Tibial nerve (tissue), 4 donors: ENCODE measurements around the gene ATP11A. TPM values are rescaled to one million over a fixed set of nuclear protein-coding genes. Genes with fewer than 3 reads are reported as not detected.

ENCODE experiments used
- DNase-seq, 2 donors: peaks; one replicate each; pipeline ENCODE4 v3.0.0-alpha.2; 2019; ENCODE audit warnings: low spot score in 2 of 2
- H3K27ac ChIP-seq, 4 donors: fragments of 200-600 bp; sonication (generic) in 3 of 4; one replicate each; pipeline ENCODE4 v1.5.1; 2017 to 2019; ENCODE audit warnings: mild to moderate bottlenecking in 1 of 4
- H3K27me3 ChIP-seq, 2 donors: fragments of 200-600 bp; sonication (generic) in 1 of 2; one replicate each; pipeline versions ENCODE4 v1.5.1 to v1.6.0; 2017 to 2019
- H3K36me3 ChIP-seq, 3 donors: fragments of 200-600 bp; sonication (generic); one replicate each; pipeline ENCODE4 v1.5.1; 2018 to 2019
- H3K4me1 ChIP-seq, 4 donors: fragments of 200-600 bp; sonication (generic) in 3 of 4; one replicate each; pipeline ENCODE4 v1.5.1; 2017 to 2019
- H3K4me3 ChIP-seq, 4 donors: fragments of 200-600 bp; sonication (generic) in 3 of 4; one replicate each; pipeline ENCODE4 v1.5.1; 2017 to 2019; ENCODE audit warnings: mild to moderate bottlenecking in 1 of 4, moderate library complexity in 1 of 4
- H3K9me3 ChIP-seq, 4 donors: fragments of 200-600 bp; sonication (generic) in 3 of 4; one replicate each; pipeline ENCODE4 v1.5.1; 2017 to 2019
- EP300 ChIP-seq, 2 donors: sonication (generic); formaldehyde crosslinking; IDR thresholded peaks; one replicate each; pipeline ENCODE4 v1.6.1; 2017; ENCODE audit warnings: antibody characterized with exemption in 2 of 2, mild to moderate bottlenecking in 1 of 2
- POLR2A ChIP-seq, 2 donors: fragments of 450-650 bp; IDR thresholded peaks; one replicate each; pipeline ENCODE4 v1.6.1; 2017; ENCODE audit warnings: antibody characterized with exemption in 2 of 2, mild to moderate bottlenecking in 2 of 2, moderate library complexity in 2 of 2
- WGBS, 2 donors: methylation state at CpG; one replicate each; pipeline ENCODE4 v1.1.5; 2018; 5-methylcytosine and 5-hydroxymethylcytosine counted together
- total RNA-seq, 4 donors: library from RNA; depleted of rRNA; stranded (reverse); fragments of >200 nt; gene quantifications; one replicate each; pipeline ENCODE4 v1.1.0, GENCODE V29; 2016
- TF ChIP-seq, protein P1 (sequence below), 5 experiments: fragments of 200-600 bp in 3 of 5; fragments of 450-650 bp in 2 of 5; sonication (generic) in 3 of 5; IDR thresholded peaks; one replicate each; pipeline ENCODE4 v1.5.1; 2016 to 2019; ENCODE audit warnings: antibody characterized with exemption in 5 of 5, mild to moderate bottlenecking in 3 of 5, moderate library complexity in 2 of 5

The ATP11A gene
- total RNA-seq, 4 donors from 2014 or later: 24.7 to 61.5 (median 35.0) TPM

DNA sequence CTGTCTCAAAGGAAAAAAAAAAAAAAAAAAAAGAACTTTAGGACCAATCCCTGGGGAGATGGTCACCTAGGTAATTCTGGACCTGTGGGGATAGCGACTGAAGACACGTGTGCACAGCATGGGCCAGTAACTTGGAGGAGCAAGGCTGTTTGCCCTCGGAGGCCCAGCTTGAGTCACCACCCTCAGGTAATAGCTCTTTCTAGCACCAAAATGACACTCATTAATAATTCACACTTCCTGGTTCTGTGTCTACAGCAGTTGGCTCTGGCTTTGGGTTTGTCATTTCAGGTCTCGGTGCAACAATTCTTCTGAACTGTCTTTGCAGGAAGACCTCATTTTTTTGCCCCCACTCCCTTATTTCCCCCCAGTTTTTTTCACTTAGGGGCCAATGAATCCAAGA lies 3.9 kb upstream of the ATP11A start:
- 79 to 84% methylated on average over 4 of the region's 4 CpGs for WGBS, 2 donors
- no peak for DNase-seq

DNA sequence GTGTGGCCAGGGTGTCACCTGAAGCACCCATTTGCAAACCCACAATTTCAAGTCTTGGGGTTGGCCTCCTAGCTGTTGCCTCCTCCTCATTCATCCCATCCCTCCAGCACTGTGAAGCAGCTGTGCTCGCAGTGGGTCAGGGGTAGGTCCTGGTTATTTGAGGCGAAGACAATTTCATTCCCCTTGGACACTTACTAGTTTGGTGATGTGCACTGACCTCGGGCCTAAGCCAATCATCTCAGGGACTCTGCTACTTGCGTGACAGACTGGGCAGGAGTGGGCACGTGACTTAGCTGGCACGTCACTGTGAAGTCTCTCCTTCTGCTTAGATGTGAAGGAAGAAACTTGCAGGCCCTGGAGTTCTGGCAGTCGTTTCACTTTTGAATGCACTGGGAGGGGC lies 3.5 kb upstream of the ATP11A start:
- 90 to 92% methylated on average over 7 of the region's 7 CpGs for WGBS, 2 donors
- H3K27me3 ChIP-seq: no peaks in the 10 kb centered on the region
- no peak overlapping the region for H3K27ac ChIP-seq
- H3K36me3 ChIP-seq: peaks cover 0 to 8% (median 0%) of the 10 kb centered on the region in 3 donors
- no peak for DNase-seq
- TF ChIP-seq POLR2A (IDR thresholded peaks at IDR 0.05): no peak
- TF ChIP-seq, protein P1, sequence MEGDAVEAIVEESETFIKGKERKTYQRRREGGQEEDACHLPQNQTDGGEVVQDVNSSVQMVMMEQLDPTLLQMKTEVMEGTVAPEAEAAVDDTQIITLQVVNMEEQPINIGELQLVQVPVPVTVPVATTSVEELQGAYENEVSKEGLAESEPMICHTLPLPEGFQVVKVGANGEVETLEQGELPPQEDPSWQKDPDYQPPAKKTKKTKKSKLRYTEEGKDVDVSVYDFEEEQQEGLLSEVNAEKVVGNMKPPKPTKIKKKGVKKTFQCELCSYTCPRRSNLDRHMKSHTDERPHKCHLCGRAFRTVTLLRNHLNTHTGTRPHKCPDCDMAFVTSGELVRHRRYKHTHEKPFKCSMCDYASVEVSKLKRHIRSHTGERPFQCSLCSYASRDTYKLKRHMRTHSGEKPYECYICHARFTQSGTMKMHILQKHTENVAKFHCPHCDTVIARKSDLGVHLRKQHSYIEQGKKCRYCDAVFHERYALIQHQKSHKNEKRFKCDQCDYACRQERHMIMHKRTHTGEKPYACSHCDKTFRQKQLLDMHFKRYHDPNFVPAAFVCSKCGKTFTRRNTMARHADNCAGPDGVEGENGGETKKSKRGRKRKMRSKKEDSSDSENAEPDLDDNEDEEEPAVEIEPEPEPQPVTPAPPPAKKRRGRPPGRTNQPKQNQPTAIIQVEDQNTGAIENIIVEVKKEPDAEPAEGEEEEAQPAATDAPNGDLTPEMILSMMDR (IDR thresholded peaks at IDR 0.05): no peak
- no peak for TF ChIP-seq EP300 (IDR thresholded peaks at IDR 0.05)
- H3K4me1 ChIP-seq: peaks cover 0 to 13% (median 5%) of the 10 kb centered on the region in 4 donors
- H3K9me3 ChIP-seq: no peaks in the 10 kb centered on the region
- H3K4me3 ChIP-seq: no peak overlapping the region

More for the DNA sequence above, 3.9 kb upstream of the ATP11A start:
- Histone ChIP-seq H3K4me3 (no peak overlapping the region), H3K27me3 (no peaks in the 10 kb centered on the region), H3K36me3 (peaks cover 0 to 8% (median 0%) of the 10 kb centered on the region in 3 donors), H3K27ac (no peak overlapping the region), H3K4me1 (peaks cover 0 to 13% (median 5%) of the 10 kb centered on the region in 4 donors), H3K9me3 (no peaks in the 10 kb centered on the region)
- TF ChIP-seq POLR2A (IDR thresholded peaks at IDR 0.05) (no peak), EP300 (IDR thresholded peaks at IDR 0.05) (no peak)
- TF ChIP-seq, protein P1 (IDR thresholded peaks at IDR 0.05): no peak

DNA sequence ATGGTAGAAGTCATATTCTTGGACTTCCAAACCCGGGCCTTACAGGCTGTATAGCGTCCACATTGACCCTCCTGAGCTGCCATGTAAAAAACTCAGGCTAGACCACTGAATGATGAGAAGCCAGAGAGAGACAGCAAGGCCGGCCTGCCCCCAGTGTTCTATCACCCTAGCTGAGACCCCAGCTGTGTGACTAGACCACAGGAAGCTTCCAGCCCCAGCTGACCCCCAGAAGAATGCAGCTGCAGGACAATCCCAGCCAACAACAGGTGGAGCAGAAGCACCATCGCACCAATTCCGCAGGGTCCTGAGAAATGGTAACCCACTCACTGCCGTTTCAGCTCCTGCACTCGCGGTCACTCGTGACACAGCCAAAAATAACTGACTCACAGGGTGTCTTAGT lies 2.9 kb upstream of the ATP11A start:
- WGBS, 2 donors: 84 to 87% methylated on average over 7 to 9 of the region's 9 CpGs
- H3K36me3 ChIP-seq: peaks cover 0 to 8% (median 0%) of the 10 kb centered on the region in 3 donors

DNA sequence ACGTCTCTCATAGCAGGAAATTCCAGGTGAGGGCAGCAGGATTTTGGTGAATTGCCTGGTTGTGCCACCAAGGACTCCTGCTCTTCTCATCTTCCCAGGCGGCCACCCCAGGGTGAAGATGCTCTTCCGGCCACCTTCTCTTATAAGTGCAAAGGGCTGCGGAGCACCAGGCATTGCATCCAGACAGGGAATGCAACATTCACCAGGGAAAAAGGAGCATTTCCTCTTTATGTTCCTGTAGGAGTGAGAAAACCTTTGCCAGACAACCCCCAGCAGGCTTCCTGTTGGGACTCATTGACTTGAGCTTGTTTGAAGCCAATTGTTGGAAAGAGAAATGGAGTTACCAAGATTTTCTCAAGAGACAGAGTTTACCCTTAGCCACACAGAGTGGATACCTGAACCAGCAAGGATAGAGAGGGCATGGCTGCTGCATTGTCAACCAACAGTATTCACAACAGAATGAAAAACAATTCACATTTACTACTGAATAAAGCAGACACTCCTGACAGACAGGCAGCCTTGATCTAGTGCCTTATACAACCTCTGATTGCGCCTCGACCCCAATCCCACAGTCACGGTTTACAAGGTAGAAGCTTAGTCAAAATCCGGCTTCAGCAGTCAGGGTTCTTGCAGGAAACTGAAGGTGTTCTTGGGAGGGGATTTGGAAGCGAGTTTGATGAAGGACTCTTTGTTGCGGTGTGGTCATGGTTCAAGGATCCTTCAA lies 1.8 kb upstream of the ATP11A start:
- no peak overlapping the region for H3K4me3 ChIP-seq
- peaks cover 0 to 29% (median 12%) of the 10 kb centered on the region in 4 donors for H3K4me1 ChIP-seq
- no peaks in the 10 kb centered on the region for H3K27me3 ChIP-seq
- 82 to 85% methylated on average over 10 of the region's 10 CpGs for WGBS, 2 donors
- H3K27ac ChIP-seq: peak overlapping the region in 3 of 4 donors; percentile 5 to 97 (median 82)
- no peak for DNase-seq
- peaks cover 0 to 8% (median 0%) of the 10 kb centered on the region in 3 donors for H3K36me3 ChIP-seq
- TF ChIP-seq, protein P1 (IDR thresholded peaks at IDR 0.05): no peak
- TF ChIP-seq EP300 (IDR thresholded peaks at IDR 0.05): no peak
- no peak for TF ChIP-seq POLR2A (IDR thresholded peaks at IDR 0.05)
- H3K9me3 ChIP-seq: no peaks in the 10 kb centered on the region

More for the DNA sequence above, 2.9 kb upstream of the ATP11A start:
- H3K4me3 ChIP-seq: no peak overlapping the region
- TF ChIP-seq, protein P1 (IDR thresholded peaks at IDR 0.05): no peak
- H3K4me1 ChIP-seq: peaks cover 0 to 19% (median 9%) of the 10 kb centered on the region in 4 donors
- H3K9me3 ChIP-seq: no peaks in the 10 kb centered on the region
- H3K27me3 ChIP-seq: no peaks in the 10 kb centered on the region
- DNase-seq: no peak
- no peak overlapping the region for H3K27ac ChIP-seq

DNA sequence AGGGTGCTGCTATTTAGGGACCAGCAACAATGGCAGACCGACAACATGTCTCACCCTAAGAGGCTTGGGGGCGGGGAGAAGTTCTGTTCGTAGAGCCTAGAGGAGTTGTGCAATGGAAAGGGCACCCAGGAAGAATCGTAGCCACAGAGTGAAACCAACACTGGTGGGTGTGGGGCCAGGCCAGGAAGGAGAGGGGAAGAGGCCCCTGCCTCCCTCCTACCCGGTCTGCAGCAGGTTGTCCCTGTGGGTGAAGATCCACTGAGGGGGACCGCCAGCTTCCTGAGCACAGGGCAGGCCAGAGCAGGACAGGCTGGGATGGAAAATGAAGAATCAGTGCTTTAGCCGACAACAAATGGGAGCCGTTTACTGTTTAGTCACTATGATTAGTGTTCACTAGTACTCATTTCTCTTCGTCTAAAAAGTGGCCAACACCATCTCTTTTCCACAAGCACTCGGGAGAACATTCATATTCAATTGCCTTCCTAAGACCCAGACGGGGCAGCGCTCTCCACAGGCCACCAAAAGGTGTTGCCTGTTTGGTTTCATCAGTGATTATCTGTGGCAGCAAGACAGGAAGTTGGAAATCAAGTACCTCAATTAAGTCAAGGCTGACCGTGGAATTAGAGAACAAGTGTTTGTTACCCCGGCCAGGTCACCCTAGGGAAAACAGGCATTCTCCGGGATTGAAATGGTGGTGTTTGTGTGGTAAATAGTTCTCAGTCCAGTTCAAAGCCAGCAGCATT lies 1.1 kb upstream of the ATP11A start:
- no peaks in the 10 kb centered on the region for H3K27me3 ChIP-seq
- TF ChIP-seq POLR2A (IDR thresholded peaks at IDR 0.05): no peak
- TF ChIP-seq, protein P1 (IDR thresholded peaks at IDR 0.05): no peak
- no peak for TF ChIP-seq EP300 (IDR thresholded peaks at IDR 0.05)
- H3K27ac ChIP-seq: peak overlapping the region; percentile 82 to 97 (median 90)
- 36 to 40% methylated on average over 15 of the region's 15 CpGs for WGBS, 2 donors
- peak overlapping the region; percentile 62 to 98 (median 94) for H3K4me3 ChIP-seq
- peak in 1 of 2 donors; percentile 40 for DNase-seq
- no peaks in the 10 kb centered on the region for H3K9me3 ChIP-seq
- H3K36me3 ChIP-seq: peaks cover 0 to 8% (median 0%) of the 10 kb centered on the region in 3 donors
- H3K4me1 ChIP-seq: peaks cover 0 to 37% (median 12%) of the 10 kb centered on the region in 4 donors
